GM19328 (cell line): Measurements from ENCODE around the gene TMEM80.
"Not testable (repeated sequence)": the region's sequence is repeated elsewhere in the genome, so short reads cannot be mapped to it uniquely, and the experiment has no call there.

Experiments
- ATAC-seq: cut with Tn5 transposase; IDR thresholded peaks from one replicate; pipeline ENCODE4 v1.9.1; 2021; ENCODE audit warnings: mild to moderate bottlenecking, moderate library complexity; ENCODE audit not compliant: unreplicated experiment

Gene TMEM80

DNA sequence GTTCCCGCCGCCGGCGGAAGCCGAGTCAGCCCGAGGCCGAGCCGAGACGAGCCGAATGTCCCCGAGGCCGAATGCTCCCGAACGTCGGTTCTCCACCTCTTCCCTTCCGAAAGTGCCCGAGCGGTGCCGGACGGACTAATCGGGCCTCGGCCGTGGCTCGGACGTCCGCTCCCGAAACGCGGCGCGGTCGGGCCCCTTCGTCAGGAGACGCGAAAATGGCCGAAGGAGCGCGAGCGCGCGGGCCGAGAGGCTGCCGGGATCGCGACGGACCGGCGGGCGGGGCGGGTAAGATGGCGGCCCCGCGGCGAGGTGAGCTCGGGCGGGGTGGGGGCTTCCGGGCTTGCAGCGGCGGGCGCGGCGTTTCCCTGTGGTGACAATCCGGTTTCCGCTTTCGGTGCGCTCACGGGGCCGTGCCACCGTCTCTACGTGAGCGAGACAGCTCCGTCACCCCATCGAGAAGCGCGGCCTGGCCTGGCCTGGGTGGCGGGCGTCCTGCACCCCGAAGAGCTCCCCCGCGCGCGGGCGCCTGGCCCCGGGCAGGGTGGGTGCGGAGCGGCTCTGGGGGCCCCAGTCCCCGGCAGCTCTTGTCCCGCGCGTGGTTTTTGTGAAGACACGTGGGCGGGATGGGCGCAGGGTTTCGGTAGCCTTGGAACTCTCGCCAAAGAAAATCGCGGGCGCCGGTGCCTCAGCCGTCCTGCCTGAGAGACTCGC lies at the start of gene TMEM80:
Gene TMEM80 (plus strand): TSS at position 279 of the 711 bp plus-strand sequence. CDS start 12 bp downstream, at position 291.
- peak; percentile 65 for ATAC-seq

- ATAC-seq: no peak
These were observed 49.4 kb upstream of the TMEM80 start for GRCh38 chr11:646214-646613.

- ATAC-seq: not testable (repeated sequence)
These were observed 47.9 kb upstream of the TMEM80 start for GRCh38 chr11:647672-648158.

GRCh38 chr11:650482-650881 lies 45.1 kb upstream of the TMEM80 start:
- ATAC-seq: no peak

GRCh38 chr11:653136-653535 lies 42.5 kb upstream of the TMEM80 start:
- not testable (repeated sequence) for ATAC-seq

- no peak for ATAC-seq
These were observed 41.8 kb upstream of the TMEM80 start for GRCh38 chr11:653837-654236.

DNA sequence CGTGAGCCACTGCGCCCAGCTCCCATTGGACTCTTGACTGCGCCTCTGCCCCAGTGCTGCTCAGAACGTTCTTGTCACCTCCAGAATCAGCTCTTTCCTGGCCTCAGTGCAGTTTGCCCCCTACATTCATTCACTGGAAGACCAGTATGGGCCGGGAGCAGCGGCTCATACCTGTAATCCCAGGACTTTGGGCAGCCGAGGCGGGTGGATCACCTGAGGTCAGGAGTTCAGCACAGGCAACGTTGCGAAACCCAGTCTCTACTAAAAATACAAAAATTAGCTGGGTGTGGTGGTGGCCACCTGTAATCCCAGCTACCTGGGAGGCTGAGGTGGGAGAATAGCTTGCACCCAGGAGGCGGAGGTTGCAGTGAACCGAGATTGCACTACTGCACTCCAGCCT lies 41.2 kb upstream of the TMEM80 start:
- ATAC-seq: not testable (repeated sequence)

GRCh38 chr11:655036-655726 lies 40.4 kb upstream of the TMEM80 start:
- no peak for ATAC-seq

GRCh38 chr11:656426-656825 lies 39.2 kb upstream of the TMEM80 start:
- no peak for ATAC-seq

DNA sequence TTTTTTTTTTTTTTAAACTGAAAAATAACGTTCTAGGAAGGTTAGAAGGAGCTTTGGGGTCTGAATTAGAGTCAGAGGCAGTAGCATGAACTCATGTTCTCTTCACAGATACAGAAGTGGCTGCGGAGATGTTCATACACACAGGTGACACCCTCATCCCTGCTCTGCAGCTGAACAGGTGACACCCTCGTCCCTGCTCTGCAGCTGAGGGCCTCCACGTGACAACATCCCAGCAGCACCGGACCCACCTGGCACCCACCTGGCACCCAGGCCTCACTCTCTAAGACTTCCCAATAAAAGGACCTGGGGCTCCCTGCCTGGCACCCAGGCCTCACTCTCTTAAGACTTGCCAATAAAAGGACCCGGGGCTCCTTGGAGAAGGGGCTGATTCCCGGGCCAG lies 38.8 kb upstream of the TMEM80 start:
- no peak for ATAC-seq

GRCh38 chr11:657691-658126 lies 37.9 kb upstream of the TMEM80 start:
- ATAC-seq: no peak

DNA sequence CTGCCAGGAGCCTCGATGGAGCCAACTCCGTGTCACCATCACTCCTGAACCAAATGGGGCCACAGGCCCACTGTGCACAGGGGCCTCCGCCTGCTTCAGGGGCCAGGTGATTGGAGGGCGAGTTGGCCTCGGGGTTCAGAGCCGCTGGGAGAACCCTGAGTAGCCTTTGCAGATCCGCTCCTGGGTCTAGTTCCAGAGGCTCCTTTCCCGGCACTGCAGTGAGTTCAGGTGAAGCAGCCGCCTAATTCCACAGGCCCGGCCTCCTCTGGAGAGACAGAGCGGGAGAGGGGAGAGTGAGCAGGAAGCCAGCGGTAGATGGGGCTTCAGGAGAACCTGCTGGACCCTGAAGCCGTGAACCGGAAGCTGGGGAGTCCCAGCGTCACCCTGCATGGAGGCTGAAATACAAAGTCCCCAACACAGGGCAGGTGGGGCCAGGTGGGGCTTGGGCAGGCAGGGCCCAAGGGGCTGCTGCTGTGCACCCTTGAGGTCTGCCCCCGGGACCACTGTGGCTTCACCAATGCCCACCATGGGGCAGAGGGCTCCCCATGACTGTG lies 36.0 kb upstream of the TMEM80 start:
- ATAC-seq: no peak

- ATAC-seq: no peak
These were observed 35.3 kb upstream of the TMEM80 start for GRCh38 chr11:660281-660680.

DNA sequence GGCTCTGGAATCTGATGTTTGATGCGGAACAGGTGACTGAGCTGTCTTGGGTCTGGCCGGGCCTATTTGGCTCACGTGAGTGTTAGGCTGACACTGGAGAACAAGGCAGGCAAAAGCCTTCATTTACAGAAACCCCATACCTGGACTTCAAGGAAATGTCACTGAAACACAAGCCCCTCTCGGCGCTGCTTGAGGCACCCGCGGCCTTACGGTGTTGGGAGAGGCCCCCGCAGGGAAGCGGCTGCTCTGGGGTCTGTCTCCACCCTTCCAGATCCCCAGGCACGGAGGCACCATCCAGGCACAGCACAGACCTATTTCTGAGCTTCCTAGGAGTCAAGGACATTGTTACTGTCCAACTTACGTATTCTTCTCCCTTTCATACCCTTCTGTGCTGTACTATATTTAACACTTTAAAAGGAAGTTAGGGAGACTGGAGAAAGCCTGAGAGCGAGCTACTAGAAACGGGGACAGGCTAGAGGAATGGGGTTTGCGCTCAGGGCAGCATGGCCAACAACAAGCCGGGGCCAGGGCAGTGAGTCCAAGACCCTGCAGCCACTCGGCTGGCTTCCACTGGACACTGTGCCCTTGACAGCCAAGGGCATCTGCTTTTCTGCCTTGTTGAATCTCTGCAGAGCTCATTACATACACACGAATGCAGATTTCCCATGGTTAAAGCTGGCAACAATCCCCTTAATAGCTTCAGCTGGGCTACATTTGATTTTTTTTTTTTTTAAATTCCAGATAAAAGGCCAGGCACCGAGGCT lies 34.8 kb upstream of the TMEM80 start:
- no peak for ATAC-seq

GRCh38 chr11:662689-663274 lies 32.8 kb upstream of the TMEM80 start:
- ATAC-seq: no peak

DNA sequence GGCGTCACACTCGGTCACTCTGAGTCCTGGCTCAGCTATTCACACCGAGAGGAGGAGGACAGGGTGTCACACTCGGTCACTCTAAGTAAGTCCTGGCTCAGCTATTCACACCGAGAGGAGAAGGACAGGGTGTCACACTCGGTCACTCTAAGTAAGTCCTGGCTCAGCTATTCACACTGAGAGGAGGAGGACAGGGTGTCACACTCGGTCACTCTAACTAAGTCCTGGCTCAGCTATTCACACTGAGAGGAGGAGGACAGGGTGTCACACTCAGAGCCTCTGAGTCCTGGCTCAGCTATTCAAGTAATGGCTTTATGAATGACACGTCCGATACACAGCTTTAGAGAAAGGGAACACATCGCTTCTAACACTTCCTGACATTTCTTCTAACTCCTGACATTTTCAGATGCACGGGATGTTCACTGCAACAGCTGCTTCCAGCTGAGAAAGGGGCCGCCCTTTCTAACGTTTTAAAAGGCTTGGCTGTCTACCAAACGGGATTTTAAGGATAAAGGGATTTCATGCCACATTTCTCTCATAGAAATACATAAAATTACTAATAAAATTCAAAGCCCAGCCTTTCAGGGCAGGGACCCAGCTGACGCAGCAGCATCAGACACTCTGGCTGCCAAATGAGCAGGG lies 30.4 kb upstream of the TMEM80 start:
- ATAC-seq: no peak

GRCh38 chr11:665704-666281 lies 29.8 kb upstream of the TMEM80 start:
- no peak for ATAC-seq

- ATAC-seq: no peak
These were observed 21.8 kb upstream of the TMEM80 start for GRCh38 chr11:673866-674265.

GRCh38 chr11:674406-674805 lies 21.2 kb upstream of the TMEM80 start:
- ATAC-seq: no peak

DNA sequence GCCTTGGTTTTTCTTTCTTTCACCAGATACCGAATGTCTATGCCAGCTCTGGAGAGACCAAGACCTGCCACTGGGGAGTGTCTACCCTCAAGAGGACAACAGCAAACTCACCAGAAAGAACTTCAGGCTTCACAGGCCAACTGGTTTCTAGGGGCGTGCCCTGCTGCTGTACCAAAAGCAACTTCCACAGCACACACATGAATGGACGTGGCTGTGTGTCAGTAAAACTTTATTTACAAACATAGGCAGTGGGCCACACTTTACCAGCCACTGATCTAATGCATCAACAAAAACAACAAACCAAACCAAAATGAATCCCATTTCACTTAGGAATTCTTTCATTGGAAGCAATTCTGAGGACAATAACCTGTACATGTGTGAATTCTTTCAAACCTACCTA lies 17.3 kb upstream of the TMEM80 start:
- ATAC-seq: no peak
